ENCODE results near the gene LRRC34. TPM values are rescaled to one million over a fixed set of nuclear protein-coding genes. Genes with fewer than 3 reads are reported as not detected.

The LRRC34 gene
- total and polyA plus RNA-seq, 9 of the 15 experiments (the other 6 are each of a cell fraction or from before 2014, with no cell fraction given): 0.17 to 0.30 TPM; not detected in 7

DNA sequence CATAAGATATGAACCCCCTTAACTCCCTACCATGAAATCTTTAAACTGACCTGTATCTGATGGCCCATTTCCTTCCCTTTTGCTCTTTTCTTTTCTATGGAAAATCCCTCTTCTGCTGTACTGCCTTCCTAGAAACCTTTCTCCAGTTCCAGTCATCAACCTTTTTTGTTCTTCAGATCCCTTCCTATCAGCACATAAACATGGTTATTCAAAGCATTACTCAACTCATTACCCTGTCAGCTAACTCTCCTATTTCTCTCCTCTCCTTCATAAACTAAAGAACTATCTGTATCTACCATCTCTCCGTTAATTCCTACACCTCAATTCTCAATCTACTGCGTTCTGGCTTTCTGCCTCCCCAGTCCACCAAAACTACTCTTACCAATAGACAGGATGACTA is 60.8 kb downstream of the LRRC34 start:
- WGBS (ENCODE audit: insufficient coverage, low coverage, missing lambda C conversion rate): 0% methylated on average over 2 of the region's 2 CpGs
- Histone ChIP-seq H3K9me3 (replicated peaks; ENCODE audit: control insufficient read depth, insufficient read depth, low read depth, low read length) (no peaks in the 10 kb centered on the region), H3K4me2 (ENCODE audit: insufficient read depth, low read length) (no peak overlapping the region), H3K4me1 (replicated peaks in 1 of 2; ENCODE audit: control insufficient read depth in 2 of 2, insufficient read depth in 2 of 2, low read length in 2 of 2) (peaks cover 0 to 12% of the 10 kb centered on the region in 2 experiments; a peak in 1 of 5 replicates), H3K79me2 (ENCODE audit: control insufficient read depth, insufficient read depth, low read length) (no peaks in the 10 kb centered on the region), H3K4me3 (no peak overlapping the region), H4K20me1 (replicated peaks; ENCODE audit: control insufficient read depth, insufficient read depth, low read length) (no peaks in the 10 kb centered on the region), H2AFZ (ENCODE audit: low read depth, low read length) (peak overlapping the region; percentile 18; the same call in 1 of the 2 replicates), H3K27ac (ENCODE audit: extremely low read depth, low read depth, low read length) (no peak overlapping the region), H3K9me1 (ENCODE audit: control insufficient read depth, insufficient read depth, low read length) (no peaks in the 10 kb centered on the region), H3K9ac (ENCODE audit: insufficient read depth in 1 of 2, low read depth in 2 of 2, low read length in 2 of 2) (no peak overlapping the region), H3K27me3 (ENCODE audit: control insufficient read depth in 2 of 2, insufficient read depth in 2 of 2, low read length in 2 of 2) (peaks cover under 1 to 2% of the 10 kb centered on the region in 2 experiments; a peak in 3 of 5 replicates), H3K36me3 (ENCODE audit: control insufficient read depth, insufficient read depth, low read length) (no peaks in the 10 kb centered on the region)
- in situ Hi-C loops (cut with MboI) (no loop called here), intact Hi-C loops (cut with micrococcal nuclease) (no loop called here)
- TF ChIP-seq RBM34 (IDR thresholded peaks at IDR 0.05; ENCODE audit: borderline replicate concordance, insufficient read depth, low read length) (no peak), DPF2 (IDR thresholded peaks at IDR 0.05) (peak; percentile 31; the same call in 1 of the 2 replicates), FOXM1 (IDR thresholded peaks at IDR 0.05; ENCODE audit: low read depth) (0 out of 2 replicates have a peak, but pooled peaks have one; percentile 17), FOXM1 (CRISPR knock-in tag; IDR thresholded peaks at IDR 0.05; ENCODE audit: low read depth) (no peak), TRIM24 (IDR thresholded peaks at IDR 0.05) (no peak), YY1 (IDR thresholded peaks at IDR 0.05; ENCODE audit: borderline replicate concordance in 1 of 3, control insufficient read depth in 1 of 3, extremely low read depth in 1 of 3, insufficient read depth in 3 of 3, insufficient read length in 1 of 3, insufficient replicate concordance in 2 of 3, low read depth in 1 of 3, low read length in 2 of 3) (no peak), BRD4 (IDR thresholded peaks at IDR 0.05) (no peak), ARID1B (IDR thresholded peaks at IDR 0.05) (peak; percentile 64), MEIS2 (IDR thresholded peaks at IDR 0.05; ENCODE audit: partially characterized antibody) (peak; percentile 74), SMARCE1 (IDR thresholded peaks at IDR 0.05) (peak; percentile 19; the same call in 1 of the 2 replicates)
- TF ChIP-seq, protein P1, sequence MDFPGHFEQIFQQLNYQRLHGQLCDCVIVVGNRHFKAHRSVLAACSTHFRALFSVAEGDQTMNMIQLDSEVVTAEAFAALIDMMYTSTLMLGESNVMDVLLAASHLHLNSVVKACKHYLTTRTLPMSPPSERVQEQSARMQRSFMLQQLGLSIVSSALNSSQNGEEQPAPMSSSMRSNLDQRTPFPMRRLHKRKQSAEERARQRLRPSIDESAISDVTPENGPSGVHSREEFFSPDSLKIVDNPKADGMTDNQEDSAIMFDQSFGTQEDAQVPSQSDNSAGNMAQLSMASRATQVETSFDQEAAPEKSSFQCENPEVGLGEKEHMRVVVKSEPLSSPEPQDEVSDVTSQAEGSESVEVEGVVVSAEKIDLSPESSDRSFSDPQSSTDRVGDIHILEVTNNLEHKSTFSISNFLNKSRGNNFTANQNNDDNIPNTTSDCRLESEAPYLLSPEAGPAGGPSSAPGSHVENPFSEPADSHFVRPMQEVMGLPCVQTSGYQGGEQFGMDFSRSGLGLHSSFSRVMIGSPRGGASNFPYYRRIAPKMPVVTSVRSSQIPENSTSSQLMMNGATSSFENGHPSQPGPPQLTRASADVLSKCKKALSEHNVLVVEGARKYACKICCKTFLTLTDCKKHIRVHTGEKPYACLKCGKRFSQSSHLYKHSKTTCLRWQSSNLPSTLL (IDR thresholded peaks at IDR 0.05): no peak
- TF ChIP-seq, protein P2, sequence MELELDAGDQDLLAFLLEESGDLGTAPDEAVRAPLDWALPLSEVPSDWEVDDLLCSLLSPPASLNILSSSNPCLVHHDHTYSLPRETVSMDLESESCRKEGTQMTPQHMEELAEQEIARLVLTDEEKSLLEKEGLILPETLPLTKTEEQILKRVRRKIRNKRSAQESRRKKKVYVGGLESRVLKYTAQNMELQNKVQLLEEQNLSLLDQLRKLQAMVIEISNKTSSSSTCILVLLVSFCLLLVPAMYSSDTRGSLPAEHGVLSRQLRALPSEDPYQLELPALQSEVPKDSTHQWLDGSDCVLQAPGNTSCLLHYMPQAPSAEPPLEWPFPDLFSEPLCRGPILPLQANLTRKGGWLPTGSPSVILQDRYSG (tag; conservative IDR thresholded peaks at IDR 0.05; ENCODE audit: low read depth): no peak
- TF ChIP-seq, protein P3, sequence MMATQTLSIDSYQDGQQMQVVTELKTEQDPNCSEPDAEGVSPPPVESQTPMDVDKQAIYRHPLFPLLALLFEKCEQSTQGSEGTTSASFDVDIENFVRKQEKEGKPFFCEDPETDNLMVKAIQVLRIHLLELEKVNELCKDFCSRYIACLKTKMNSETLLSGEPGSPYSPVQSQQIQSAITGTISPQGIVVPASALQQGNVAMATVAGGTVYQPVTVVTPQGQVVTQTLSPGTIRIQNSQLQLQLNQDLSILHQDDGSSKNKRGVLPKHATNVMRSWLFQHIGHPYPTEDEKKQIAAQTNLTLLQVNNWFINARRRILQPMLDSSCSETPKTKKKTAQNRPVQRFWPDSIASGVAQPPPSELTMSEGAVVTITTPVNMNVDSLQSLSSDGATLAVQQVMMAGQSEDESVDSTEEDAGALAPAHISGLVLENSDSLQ (IDR thresholded peaks at IDR 0.05): peak; percentile 37; the same call in 1 of the 2 replicates
- TF ChIP-seq, protein P4, sequence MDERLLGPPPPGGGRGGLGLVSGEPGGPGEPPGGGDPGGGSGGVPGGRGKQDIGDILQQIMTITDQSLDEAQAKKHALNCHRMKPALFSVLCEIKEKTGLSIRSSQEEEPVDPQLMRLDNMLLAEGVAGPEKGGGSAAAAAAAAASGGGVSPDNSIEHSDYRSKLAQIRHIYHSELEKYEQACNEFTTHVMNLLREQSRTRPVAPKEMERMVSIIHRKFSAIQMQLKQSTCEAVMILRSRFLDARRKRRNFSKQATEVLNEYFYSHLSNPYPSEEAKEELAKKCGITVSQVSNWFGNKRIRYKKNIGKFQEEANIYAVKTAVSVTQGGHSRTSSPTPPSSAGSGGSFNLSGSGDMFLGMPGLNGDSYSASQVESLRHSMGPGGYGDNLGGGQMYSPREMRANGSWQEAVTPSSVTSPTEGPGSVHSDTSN (CRISPR knock-in tag; IDR thresholded peaks at IDR 0.05; ENCODE audit: low read depth): no peak
- TF ChIP-seq, protein P4 (tag; conservative IDR thresholded peaks at IDR 0.05; ENCODE audit: low read depth): peak; percentile 76
- no peak for DNase-seq (ENCODE audit: extremely low read depth in 1 of 4, low spot score in 3 of 4)
- no peak for FAIRE-seq
- BruUV-seq (replicated peaks): no TSS peak
- ChIA-PET POLR2A (interaction anchor here (0.5 to 0.6 kb wide), 3 partner anchors 21 to 235 kb away, joined by 3 to 5 read pairs (median 3); partner anchors contain the start of gene MYNN), CTCF (ENCODE audit: low intra/inter-chr PET ratio) (no interaction called here)
- no peak for ATAC-seq
